Subcutaneous abdominal adipose tissue (tissue), 5 donors: ENCODE measurements around the gene ST3GAL5.
A peak's percentile ranks its signal among the peaks of the same experiment; 100 is the strongest.

ENCODE experiments used
- H3K27ac ChIP-seq: one replicate; pipeline ENCODE4 v1.7.0; 2013; ENCODE audit warnings: low read depth, mild to moderate bottlenecking, inconsistent platforms, low read length, moderate library complexity
- H3K27me3 ChIP-seq, 5 donors: one replicate each; pipeline ENCODE4 v1.7.0; 2013; ENCODE audit warnings: low read length in 5 of 5, inconsistent platforms in 1 of 5; ENCODE audit not compliant: control insufficient read depth in 5 of 5, insufficient read depth in 4 of 5
- H3K36me3 ChIP-seq, 5 donors: one replicate each; pipeline ENCODE4 v1.7.0; 2013; ENCODE audit warnings: low read length in 5 of 5; ENCODE audit not compliant: control insufficient read depth in 5 of 5, insufficient read depth in 5 of 5
- H3K4me1 ChIP-seq, 5 donors: one replicate each; pipeline ENCODE4 v1.7.0; 2013; ENCODE audit warnings: low read length in 5 of 5, mild to moderate bottlenecking in 3 of 5, moderate library complexity in 1 of 5; ENCODE audit not compliant: control insufficient read depth in 5 of 5, insufficient read depth in 5 of 5
- H3K4me3 ChIP-seq, 5 donors: one replicate each; pipeline ENCODE4 v1.7.0; 2013; ENCODE audit warnings: low read length in 5 of 5, low read depth in 1 of 5
- H3K9ac ChIP-seq, 5 donors: one replicate each; pipeline ENCODE4 v1.7.0; 2013; ENCODE audit warnings: low read length in 5 of 5, mild to moderate bottlenecking in 4 of 5, moderate library complexity in 3 of 5
- H3K9me3 ChIP-seq, 5 donors: one replicate each; pipeline ENCODE4 v1.7.0; 2013; ENCODE audit warnings: low read length in 5 of 5; ENCODE audit not compliant: control insufficient read depth in 5 of 5
- donor health status: healthy.
- donor health status: healthy.
- donor health status: healthy.
- donor health status: healthy.
- donor health status: healthy.

Gene ST3GAL5

DNA sequence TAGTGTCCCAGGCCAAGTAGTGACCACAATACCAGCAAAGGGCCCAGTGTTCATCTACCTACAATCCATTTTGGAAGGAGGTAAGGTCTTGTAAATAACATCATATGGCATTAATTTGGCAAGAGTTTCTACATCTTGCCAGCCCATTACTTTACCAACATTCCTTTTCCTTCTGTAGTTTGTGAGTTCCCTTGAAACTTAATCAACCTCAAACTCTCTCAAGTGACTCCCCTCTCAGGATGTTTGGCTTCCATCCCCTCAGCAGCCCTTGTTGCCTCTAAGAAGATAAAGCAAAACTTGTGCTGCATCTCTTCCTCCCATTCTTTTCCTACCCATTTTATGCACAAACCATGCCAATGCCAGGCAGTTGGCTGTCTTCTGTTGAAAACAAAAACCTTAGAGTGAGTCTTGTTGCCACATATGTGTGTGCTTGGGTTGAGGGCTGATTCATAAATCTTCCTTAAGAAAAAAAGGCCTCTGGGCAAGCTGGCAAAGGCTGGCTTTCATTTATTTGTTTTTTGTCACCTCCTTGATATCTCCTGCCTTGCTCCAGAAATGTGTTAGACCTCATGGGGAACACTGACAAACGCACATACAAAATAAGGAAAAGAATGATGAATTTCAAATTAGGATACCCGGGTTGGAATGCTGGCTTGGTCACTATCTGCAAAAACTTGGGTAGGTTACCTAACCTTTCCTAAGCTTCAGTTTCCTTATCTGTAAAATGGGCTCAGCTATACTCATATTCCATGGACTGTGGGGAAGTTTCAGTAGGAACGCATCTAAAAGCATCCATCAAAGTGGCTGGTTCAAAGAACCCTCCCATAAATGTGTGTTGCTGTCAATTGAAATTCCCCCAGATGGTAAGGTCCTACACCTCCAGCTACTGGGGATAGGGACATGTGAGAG, 29.4 kb upstream of the ST3GAL5 start:
- Histone ChIP-seq H3K9ac (no peak overlapping the region), H3K9me3 (no peaks in the 10 kb centered on the region), H3K36me3 (peaks cover 0 to 4% (median 0%) of the 10 kb centered on the region in 5 donors), H3K4me3 (no peak overlapping the region), H3K27me3 (no peaks in the 10 kb centered on the region), H3K27ac (no peak overlapping the region), H3K4me1 (peaks cover 0 to 19% (median 16%) of the 10 kb centered on the region in 5 donors)

DNA sequence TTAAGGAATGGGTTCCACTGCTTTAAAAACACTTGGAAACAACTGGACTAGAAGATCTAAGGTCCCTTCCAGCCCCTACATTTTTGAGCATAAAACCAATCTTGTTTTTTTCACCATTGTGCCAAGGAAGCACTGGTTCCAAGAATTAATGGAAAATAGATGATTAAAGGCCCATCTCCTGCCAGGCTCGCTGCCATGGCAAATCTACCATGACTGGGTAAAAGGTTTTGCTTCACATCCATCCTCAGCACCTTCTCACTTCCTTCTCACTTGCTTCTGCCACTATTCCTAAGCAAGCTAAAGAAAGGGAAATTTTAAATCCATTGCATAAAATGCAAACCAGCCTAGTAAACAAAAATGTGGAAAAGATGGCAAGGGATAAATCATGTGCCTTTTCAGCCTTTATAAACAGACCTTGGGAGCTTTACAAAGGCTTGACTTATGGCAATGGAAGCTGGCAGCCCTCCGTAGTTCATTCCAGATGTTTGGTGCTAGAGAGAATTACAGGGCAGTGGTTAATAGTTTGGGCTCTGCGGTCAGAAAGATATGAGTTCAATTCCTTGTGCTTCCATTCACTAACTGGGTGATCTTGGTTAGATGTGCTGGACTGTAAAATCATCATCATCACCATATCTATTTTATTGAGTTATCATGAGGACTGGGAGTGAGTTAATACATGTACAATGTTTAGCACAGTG, 27.0 kb upstream of the ST3GAL5 start:
- H3K27ac ChIP-seq = no peak overlapping the region
- no peaks in the 10 kb centered on the region for H3K27me3 ChIP-seq
- no peak overlapping the region for H3K4me3 ChIP-seq
- H3K9ac ChIP-seq = peak overlapping the region in 1 of 5 donors; percentile 11
- no peaks in the 10 kb centered on the region for H3K9me3 ChIP-seq
- H3K4me1 ChIP-seq = peaks cover 0 to 21% (median 19%) of the 10 kb centered on the region in 5 donors
- peaks cover 0 to 4% (median 0%) of the 10 kb centered on the region in 5 donors for H3K36me3 ChIP-seq

DNA sequence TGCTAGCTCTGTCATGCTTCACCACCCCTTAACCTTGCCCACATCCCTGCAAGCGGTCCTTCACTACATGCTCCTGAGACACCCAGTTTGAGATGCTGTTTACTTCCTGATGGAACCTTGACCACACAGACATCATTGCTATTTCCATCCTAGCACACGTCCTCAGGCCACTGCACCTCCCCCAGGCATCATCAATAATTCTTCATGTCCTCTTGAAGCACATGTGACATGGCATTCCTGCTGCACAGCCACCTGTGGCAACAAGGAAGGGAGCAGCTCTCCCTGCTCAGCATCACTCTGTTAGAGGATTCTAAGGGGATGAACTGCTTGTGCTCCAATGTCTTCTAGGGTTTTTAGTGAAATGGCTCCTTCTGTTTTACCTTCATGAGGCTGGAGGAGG, 26.1 kb upstream of the ST3GAL5 start:
- Histone ChIP-seq H3K9me3 (no peaks in the 10 kb centered on the region), H3K4me1 (peaks cover 0 to 26% (median 15%) of the 10 kb centered on the region in 5 donors), H3K27me3 (no peaks in the 10 kb centered on the region), H3K9ac (no peak overlapping the region), H3K36me3 (peaks cover 0 to 4% (median 0%) of the 10 kb centered on the region in 5 donors), H3K27ac (no peak overlapping the region), H3K4me3 (no peak overlapping the region)

DNA sequence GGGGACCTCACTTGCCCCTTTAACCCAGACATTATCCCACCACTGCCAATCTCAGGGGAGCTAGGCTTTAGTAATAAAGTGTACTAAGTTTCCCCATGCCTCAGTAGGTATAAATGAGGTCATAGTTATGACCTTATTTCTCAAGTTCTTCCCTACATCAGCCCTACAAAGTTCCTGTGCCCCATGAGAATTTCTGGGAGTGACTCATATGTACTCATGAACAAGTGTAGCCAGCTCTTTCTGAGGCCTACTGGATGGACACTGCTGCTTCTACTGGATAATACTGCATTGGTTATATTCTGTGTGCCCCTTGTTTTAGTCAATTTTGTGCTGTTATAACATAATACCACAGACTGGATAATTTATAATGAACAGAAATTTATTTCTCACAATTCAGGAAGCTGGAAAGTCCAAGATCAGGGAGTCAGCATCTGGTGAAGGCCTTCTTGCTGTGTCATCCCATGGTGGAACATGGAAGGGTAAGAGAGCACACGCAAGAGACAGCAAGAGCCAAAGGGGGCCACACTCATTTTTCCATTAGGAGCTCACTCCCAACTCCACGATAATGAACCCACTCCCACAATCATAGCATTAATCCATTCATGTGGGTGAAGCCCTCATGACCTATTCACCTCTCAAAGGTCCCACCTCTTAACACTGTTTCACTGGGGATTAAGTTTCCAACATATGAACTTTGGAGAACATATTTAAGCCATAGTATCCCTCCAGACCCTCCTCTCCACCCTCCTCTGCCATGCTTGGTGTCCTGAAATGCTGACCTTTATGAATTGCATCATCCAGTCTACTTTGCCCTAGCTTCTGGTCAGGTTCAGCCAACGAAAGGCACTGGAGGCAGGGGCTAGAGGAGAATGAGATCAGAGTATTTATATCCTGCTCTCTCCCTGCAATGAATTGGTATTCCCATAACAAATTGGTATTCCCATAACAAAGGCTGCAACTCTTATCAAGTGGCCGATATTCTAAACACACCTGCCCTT, 25.4 kb upstream of the ST3GAL5 start:
- H3K4me1 ChIP-seq = peaks cover 0 to 26% (median 12%) of the 10 kb centered on the region in 5 donors
- no peak overlapping the region for H3K4me3 ChIP-seq
- H3K27ac ChIP-seq = no peak overlapping the region
- H3K36me3 ChIP-seq = peaks cover 0 to 4% (median 0%) of the 10 kb centered on the region in 5 donors
- no peaks in the 10 kb centered on the region for H3K27me3 ChIP-seq
- H3K9ac ChIP-seq = no peak overlapping the region
- no peaks in the 10 kb centered on the region for H3K9me3 ChIP-seq

DNA sequence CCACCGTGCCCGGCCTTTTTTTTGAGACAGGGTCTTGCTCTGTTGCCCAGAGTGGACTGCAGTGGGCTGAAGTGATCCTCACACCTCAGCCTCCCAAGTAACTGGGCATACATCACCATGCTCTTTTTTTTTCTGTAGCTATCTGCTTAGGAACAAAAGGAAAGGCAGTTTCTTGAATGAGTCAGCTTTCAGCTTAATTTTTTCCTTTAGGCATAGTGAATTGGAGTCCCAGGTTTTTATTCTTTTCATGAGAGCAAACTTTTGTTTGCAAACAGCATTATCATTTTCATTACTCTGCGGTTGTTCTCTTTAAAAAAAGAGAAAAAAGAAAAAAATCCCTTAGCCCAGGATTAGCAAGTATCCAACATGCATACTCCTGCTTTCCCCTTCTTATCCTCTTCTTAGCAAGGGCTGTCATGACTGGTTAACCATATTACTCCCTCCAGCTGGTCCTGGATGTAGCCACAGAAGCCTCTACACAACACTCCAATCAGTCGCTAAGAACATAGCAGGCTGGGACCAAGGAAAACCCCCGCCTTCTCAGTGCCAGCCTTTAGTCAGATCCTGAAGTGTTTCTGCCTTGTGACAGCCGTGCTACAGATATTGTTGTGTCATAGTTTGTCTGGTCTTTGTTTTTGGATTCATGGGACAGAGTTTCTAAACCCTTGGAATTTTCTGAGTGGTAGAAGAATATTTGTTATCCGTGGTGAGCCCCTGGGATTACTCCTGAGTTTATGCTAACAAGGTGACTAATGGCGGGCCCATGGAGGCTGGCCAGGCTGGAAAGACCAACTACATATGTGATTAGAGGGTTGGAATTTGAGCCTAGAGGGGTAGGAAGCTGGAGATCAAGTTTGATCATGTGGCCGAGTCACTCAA, 23.3 kb upstream of the ST3GAL5 start:
- H3K4me1 ChIP-seq = peaks cover 0 to 33% (median 14%) of the 10 kb centered on the region in 5 donors
- H3K27me3 ChIP-seq = no peaks in the 10 kb centered on the region
- no peak overlapping the region for H3K4me3 ChIP-seq
- peak overlapping the region in 1 of 5 donors; percentile 64 for H3K9ac ChIP-seq
- peak overlapping the region; percentile 57 for H3K27ac ChIP-seq
- H3K36me3 ChIP-seq = peaks cover 0 to 4% (median 0%) of the 10 kb centered on the region in 5 donors
- H3K9me3 ChIP-seq = no peaks in the 10 kb centered on the region

DNA sequence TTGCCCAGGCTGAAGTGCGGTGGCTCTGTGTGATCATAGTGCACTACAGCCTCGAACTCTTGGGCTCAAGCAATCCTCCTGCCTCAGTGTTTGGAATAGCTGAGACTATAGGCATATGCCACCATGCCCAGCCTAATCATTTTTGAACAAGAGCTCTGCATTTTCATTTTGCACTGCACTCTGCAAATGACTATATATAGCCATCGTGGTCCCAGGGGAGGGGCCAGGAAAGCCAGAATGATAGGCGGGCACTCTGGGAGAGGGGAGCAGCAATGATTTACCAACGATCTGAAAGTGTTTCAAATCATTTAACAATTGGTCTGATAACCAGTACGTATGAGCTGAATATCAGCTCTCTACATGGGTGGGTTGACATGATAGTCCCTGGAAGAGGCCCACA, 22.3 kb upstream of the ST3GAL5 start:
- Histone ChIP-seq H3K4me1 (peaks cover 3 to 33% (median 17%) of the 10 kb centered on the region in 5 donors), H3K27ac (peak overlapping the region; percentile 57), H3K9ac (no peak overlapping the region), H3K36me3 (peaks cover 0 to 4% (median 0%) of the 10 kb centered on the region in 5 donors), H3K4me3 (no peak overlapping the region), H3K9me3 (no peaks in the 10 kb centered on the region), H3K27me3 (no peaks in the 10 kb centered on the region)

DNA sequence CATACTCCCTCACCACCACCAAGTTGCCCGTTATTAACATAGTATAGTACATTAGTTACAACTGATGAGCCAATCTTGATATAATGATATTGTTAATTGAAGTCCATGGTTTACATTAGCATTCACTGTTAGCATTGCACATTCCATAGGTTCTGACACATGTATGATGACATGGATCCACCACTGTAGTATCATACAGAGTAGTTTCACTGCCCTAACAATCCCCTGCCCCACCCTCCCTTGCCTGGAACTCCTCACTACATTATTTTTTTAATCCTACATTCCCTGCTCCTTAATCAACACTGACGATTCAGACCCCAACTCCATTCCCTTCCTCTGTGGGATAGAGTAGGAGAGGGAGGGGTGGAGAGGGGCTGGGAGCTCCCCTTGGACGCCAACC, 20.2 kb upstream of the ST3GAL5 start:
- Histone ChIP-seq H3K27me3 (no peaks in the 10 kb centered on the region), H3K4me1 (peaks cover 12 to 38% (median 30%) of the 10 kb centered on the region in 5 donors), H3K9ac (no peak overlapping the region), H3K4me3 (no peak overlapping the region), H3K36me3 (peaks cover 0 to 1% (median 0%) of the 10 kb centered on the region in 5 donors), H3K9me3 (no peaks in the 10 kb centered on the region), H3K27ac (no peak overlapping the region)

DNA sequence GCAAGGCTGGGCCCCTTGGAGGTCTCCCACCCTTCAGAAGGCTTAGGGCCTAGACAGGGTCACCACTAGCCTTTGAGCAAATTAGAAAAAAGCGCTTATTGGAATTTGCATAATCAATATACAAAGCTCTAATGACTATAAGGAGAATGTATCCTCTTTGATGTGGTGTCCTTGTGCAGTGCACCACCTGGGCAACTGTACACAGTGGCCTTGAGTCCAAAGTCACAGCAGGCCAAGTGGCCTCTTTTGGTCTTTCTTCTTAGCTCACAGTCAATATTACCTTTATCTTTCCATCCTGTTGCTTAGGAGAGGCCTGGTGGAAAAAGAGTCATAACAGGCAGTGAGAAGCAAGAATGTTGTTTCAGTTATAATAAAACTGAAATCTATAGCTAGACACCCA, 19.7 kb upstream of the ST3GAL5 start:
- no peak overlapping the region for H3K27ac ChIP-seq
- no peak overlapping the region for H3K9ac ChIP-seq
- no peaks in the 10 kb centered on the region for H3K9me3 ChIP-seq
- H3K4me3 ChIP-seq = no peak overlapping the region
- peaks cover 12 to 36% (median 28%) of the 10 kb centered on the region in 5 donors for H3K4me1 ChIP-seq
- H3K27me3 ChIP-seq = no peaks in the 10 kb centered on the region
- peaks cover 0 to 4% (median 0%) of the 10 kb centered on the region in 5 donors for H3K36me3 ChIP-seq
